ENCODE data around the gene MYO1H.

The MYO1H gene

DNA sequence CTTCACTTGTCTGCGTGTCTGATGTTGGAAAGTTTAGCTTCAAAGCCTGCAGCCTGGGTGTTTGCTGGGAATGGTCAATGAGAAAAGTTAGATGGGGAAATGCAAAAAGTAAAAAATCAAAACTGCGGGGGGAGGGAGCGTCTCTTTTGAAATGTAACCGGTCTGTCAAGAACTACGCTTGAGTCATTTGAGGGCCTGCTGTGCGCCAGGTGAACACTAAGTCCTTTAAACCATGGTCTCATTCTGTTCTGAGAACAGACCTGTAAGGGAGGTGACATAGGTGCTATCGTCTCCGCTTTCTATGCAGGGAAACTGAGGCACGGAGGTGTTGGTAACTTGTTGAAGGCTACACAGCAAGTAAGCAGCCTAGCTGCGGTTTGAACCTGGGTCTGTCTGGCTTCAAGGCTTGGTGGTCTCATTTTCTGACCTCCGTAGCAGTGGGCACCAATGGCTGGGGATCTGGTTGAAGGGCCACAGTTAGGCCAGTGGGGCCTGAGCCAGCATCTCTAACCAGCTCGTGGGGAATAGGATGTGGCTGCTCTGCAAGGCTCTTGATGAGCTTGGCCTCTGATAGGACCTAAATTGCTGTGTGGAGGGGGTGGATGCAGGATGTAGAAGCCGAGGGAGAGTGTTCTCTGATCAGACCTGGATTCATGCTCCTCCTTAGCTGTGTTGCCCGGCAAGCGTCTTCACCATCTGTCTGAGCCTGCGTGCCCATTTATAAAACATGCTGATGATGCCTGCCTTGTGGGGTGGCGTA is 87.9 kb downstream of the MYO1H start:
- TF ChIP-seq TAF1 (IDR thresholded peaks at IDR 0.05; ENCODE audit: borderline replicate concordance, insufficient read depth, low read length) (no peak), FOXP2 (optimal IDR thresholded peaks at IDR 0.05; ENCODE audit: borderline replicate concordance, extremely low read depth, extremely low read length, insufficient read depth) (no peak), POLR2AphosphoS5 (IDR thresholded peaks at IDR 0.05; ENCODE audit: low read depth, low read length) (no peak), SIN3A (IDR thresholded peaks at IDR 0.05; ENCODE audit: borderline replicate concordance, insufficient read depth, low read length) (no peak)
- TF ChIP-seq, protein P1, sequence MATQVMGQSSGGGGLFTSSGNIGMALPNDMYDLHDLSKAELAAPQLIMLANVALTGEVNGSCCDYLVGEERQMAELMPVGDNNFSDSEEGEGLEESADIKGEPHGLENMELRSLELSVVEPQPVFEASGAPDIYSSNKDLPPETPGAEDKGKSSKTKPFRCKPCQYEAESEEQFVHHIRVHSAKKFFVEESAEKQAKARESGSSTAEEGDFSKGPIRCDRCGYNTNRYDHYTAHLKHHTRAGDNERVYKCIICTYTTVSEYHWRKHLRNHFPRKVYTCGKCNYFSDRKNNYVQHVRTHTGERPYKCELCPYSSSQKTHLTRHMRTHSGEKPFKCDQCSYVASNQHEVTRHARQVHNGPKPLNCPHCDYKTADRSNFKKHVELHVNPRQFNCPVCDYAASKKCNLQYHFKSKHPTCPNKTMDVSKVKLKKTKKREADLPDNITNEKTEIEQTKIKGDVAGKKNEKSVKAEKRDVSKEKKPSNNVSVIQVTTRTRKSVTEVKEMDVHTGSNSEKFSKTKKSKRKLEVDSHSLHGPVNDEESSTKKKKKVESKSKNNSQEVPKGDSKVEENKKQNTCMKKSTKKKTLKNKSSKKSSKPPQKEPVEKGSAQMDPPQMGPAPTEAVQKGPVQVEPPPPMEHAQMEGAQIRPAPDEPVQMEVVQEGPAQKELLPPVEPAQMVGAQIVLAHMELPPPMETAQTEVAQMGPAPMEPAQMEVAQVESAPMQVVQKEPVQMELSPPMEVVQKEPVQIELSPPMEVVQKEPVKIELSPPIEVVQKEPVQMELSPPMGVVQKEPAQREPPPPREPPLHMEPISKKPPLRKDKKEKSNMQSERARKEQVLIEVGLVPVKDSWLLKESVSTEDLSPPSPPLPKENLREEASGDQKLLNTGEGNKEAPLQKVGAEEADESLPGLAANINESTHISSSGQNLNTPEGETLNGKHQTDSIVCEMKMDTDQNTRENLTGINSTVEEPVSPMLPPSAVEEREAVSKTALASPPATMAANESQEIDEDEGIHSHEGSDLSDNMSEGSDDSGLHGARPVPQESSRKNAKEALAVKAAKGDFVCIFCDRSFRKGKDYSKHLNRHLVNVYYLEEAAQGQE (IDR thresholded peaks at IDR 0.05; ENCODE audit: insufficient read depth in 1 of 2, low read depth in 2 of 2, low read length in 2 of 2): no peak

DNA sequence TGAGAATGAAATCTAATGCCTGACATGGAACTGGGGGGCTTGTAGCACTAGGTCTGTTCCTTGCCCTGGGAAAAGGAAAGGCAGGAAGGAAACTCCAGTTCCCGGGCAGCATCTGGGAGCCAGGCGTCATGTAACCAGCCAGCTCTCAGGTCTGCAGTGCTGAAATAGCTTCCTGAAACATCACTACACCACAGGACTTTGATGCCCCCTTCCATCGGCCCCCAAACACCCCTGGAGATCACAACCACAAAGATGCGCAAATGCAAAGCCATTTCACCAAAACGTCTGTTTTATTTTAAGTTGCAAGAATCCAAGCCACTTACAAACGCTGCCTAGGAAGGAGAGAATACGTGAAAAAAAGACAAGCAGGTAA is 88.5 kb downstream of the MYO1H start:
- TF ChIP-seq SIN3A (IDR thresholded peaks at IDR 0.05; ENCODE audit: borderline replicate concordance, insufficient read depth, low read length): no peak
- TF ChIP-seq, protein P1 (IDR thresholded peaks at IDR 0.05; ENCODE audit: insufficient read depth in 1 of 2, low read depth in 2 of 2, low read length in 2 of 2): no peak
- TF ChIP-seq TAF1 (IDR thresholded peaks at IDR 0.05; ENCODE audit: borderline replicate concordance, insufficient read depth, low read length): no peak
- TF ChIP-seq POLR2AphosphoS5 (IDR thresholded peaks at IDR 0.05; ENCODE audit: low read depth, low read length): no peak
- TF ChIP-seq FOXP2 (optimal IDR thresholded peaks at IDR 0.05; ENCODE audit: borderline replicate concordance, extremely low read depth, extremely low read length, insufficient read depth): no peak

DNA sequence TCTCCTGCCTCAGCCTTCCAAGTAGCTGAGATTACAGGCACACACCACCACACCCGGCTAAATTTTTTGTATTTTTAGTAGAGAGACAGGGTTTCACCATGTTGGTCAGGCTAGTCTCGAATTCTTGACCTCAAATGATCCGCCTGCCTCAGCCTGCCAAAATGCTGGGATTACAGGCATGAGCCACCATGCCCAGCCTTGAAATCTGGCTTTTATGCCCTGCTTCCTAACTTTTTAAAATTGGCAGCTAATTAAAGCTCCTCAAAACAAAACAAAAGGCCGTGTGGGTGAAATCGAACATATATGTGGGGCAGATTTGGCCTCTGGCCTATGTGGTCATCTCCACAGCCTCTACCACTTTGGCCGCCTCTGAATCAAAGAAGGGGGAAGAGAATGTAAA is 91.5 kb downstream of the MYO1H start:
- TF ChIP-seq TAF1 (IDR thresholded peaks at IDR 0.05; ENCODE audit: borderline replicate concordance, insufficient read depth, low read length) (no peak), SIN3A (IDR thresholded peaks at IDR 0.05; ENCODE audit: borderline replicate concordance, insufficient read depth, low read length) (no peak), FOXP2 (optimal IDR thresholded peaks at IDR 0.05; ENCODE audit: borderline replicate concordance, extremely low read depth, extremely low read length, insufficient read depth) (no peak), POLR2AphosphoS5 (IDR thresholded peaks at IDR 0.05; ENCODE audit: low read depth, low read length) (no peak)
- TF ChIP-seq, protein P1 (IDR thresholded peaks at IDR 0.05; ENCODE audit: insufficient read depth in 1 of 2, low read depth in 2 of 2, low read length in 2 of 2): no peak

DNA sequence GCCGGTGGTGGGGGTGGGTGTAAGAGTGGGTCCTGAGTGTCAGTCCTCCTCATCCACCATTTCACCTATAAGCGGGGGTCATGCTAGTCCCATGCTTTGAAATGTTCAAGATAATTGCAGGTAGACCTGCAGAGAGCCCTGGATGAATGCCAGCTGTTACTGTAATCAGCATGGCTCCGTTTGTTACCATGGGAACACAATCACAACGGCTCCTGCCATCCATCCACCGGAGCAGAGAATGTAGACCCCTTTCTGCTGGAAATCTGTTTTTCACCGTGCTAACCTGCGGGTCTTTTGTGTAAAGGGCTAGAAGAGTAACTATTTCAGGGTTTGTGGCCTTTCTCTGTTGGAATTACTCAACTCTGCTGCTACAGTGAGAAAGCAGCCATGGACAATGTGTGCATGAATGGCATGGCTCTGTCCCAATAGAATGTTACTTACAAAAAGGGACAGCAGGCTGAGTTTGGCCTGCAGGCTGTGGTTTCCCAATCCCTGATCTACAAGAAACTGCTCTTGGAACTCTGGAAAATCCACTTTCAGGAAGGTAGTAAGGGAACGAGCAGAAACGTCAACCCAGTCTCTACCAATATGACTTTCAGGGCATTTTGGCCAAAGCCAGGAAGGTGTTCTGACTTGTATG is 93.3 kb downstream of the MYO1H start:
- no peak for TF ChIP-seq FOXP2 (optimal IDR thresholded peaks at IDR 0.05; ENCODE audit: borderline replicate concordance, extremely low read depth, extremely low read length, insufficient read depth)
- TF ChIP-seq, protein P1 (IDR thresholded peaks at IDR 0.05; ENCODE audit: insufficient read depth in 1 of 2, low read depth in 2 of 2, low read length in 2 of 2): no peak
- TF ChIP-seq POLR2AphosphoS5 (IDR thresholded peaks at IDR 0.05; ENCODE audit: low read depth, low read length): no peak
- no peak for TF ChIP-seq TAF1 (IDR thresholded peaks at IDR 0.05; ENCODE audit: borderline replicate concordance, insufficient read depth, low read length)
- TF ChIP-seq SIN3A (IDR thresholded peaks at IDR 0.05; ENCODE audit: borderline replicate concordance, insufficient read depth, low read length): no peak

All from PFSK-1 (cell line).